A172 (cell line): Measurements from ENCODE around the gene LENG1. TPM values are rescaled to one million over a fixed set of nuclear protein-coding genes. Genes with fewer than 3 reads are reported as not detected.
A peak's percentile ranks its signal among the peaks of the same experiment; 100 is the strongest.
"Not testable (repeated sequence)": the region's sequence is repeated elsewhere in the genome, so short reads cannot be mapped to it uniquely, and the experiment has no call there.

Experiments
- DNase-seq: peaks from one replicate; pipeline ENCODE4 v3.0.0-alpha.2; 2015; ENCODE audit warnings: low spot score
- total RNA-seq: library from RNA; depleted of rRNA; stranded (reverse); fragments of >200 nt; shearing (Covaris generic); gene quantifications from 2 replicates; pipeline ENCODE4 v1.2.3, GENCODE V29; 2014

Gene LENG1
- total RNA-seq, 1 experiment from 2014 or later = 21.1 TPM

- peak; percentile 100 for DNase-seq
Observed at GRCh38 chr19:54189735-54190502, 30.4 kb upstream of the LENG1 start.

- DNase-seq = no peak
Observed at GRCh38 chr19:54189145-54189734, 29.7 kb upstream of the LENG1 start, which contains the start of gene MBOAT7. TSS of gene MBOAT7 (minus strand) at chr19:54189580. CDS start at chr19:54188508, 1,072 bp downstream.

GRCh38 chr19:54188215-54188871 lies 28.8 kb upstream of the LENG1 start:
- peak; percentile 92 for DNase-seq

GRCh38 chr19:54186934-54187381 lies 27.4 kb upstream of the LENG1 start:
- DNase-seq = no peak

GRCh38 chr19:54186351-54186750 lies 26.8 kb upstream of the LENG1 start:
- DNase-seq = no peak

- no peak for DNase-seq
Observed at GRCh38 chr19:54183431-54183830, 23.9 kb upstream of the LENG1 start.

- not testable (repeated sequence) for DNase-seq
Observed at GRCh38 chr19:54181894-54182293, 22.4 kb upstream of the LENG1 start.

GRCh38 chr19:54180691-54181091 lies 21.2 kb upstream of the LENG1 start:
- no peak for DNase-seq

- no peak for DNase-seq
Observed at GRCh38 chr19:54179921-54180461, 20.5 kb upstream of the LENG1 start.

- DNase-seq = no peak
Observed at GRCh38 chr19:54179262-54179852, 19.8 kb upstream of the LENG1 start.

- no peak for DNase-seq
Observed at GRCh38 chr19:54178581-54179261, 19.2 kb upstream of the LENG1 start.

GRCh38 chr19:54173951-54174834 lies 14.7 kb upstream of the LENG1 start:
- no peak for DNase-seq

GRCh38 chr19:54173359-54173699 lies 13.8 kb upstream of the LENG1 start:
- DNase-seq = no peak

- DNase-seq = peak; percentile 47
Observed at GRCh38 chr19:54172471-54173358, 13.2 kb upstream of the LENG1 start, which contains the start of gene TMC4. TSS of gene TMC4 (minus strand) at chr19:54173160. CDS start at chr19:54173117, 43 bp downstream.

GRCh38 chr19:54171736-54172431 lies 12.4 kb upstream of the LENG1 start:
- DNase-seq = not testable (repeated sequence)

- no peak for DNase-seq
Observed at GRCh38 chr19:54169149-54169740, 9.7 kb upstream of the LENG1 start.

- DNase-seq = peak; percentile 93
Observed at GRCh38 chr19:54168174-54168917, 8.8 kb upstream of the LENG1 start.

- DNase-seq = no peak
Observed at GRCh38 chr19:54165222-54165621, 5.7 kb upstream of the LENG1 start.
